Measurements from ENCODE around the gene TNNC1. TPM values are rescaled to one million over a fixed set of nuclear protein-coding genes. Genes with fewer than 3 reads are reported as not detected.

The TNNC1 gene
- total RNA-seq, 4 donors from 2014 or later: 5,017 to 11,453 (median 7,253) TPM

DNA sequence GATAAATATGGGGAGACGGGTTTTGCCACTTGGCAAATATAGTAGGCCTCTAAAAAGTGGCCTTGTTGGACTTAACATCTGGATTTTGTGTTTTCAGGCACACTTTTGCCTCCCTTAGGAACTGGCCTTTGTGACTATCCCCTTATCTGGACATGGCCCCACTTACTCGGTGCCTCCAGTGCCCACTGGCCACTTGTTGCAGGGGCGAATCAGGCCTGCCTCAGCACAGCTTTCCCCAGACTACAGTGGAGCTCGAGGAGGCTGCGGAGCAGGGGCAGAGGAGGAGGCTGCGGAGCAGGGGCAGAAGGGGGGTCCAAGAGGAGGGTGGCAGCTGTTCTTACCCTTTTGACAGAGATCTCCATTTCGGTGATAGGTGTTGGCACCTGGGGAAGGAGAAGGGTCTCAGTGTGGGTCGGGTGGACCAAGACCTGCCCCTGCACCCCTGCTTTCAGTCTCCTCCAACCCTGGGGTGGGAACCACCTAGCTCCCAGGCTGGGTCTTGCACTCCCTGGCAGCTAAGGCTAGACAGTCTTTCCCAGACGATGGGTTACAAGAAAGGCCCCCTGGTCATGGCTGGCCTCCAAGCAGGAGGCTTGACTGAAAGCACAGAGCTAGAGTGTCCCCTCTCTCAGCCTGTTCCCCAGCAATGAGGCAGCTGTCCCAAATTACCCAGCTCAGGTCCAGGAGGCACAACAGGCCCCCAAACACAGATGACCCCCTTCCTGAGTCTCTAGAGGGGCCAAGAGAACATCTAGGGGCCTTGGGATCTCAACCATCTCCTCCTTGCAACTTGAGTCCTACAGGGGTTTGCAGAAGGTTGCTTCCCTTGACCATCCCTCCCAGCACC lies 15.0 kb downstream of the TNNC1 start:
- ATAC-seq: no peak
- H3K27ac ChIP-seq: no peak overlapping the region
- intact Hi-C loops (cut with DNase I; ENCODE audit: low total_unique reads): no loop called here
- in situ Hi-C loops (cut with MboI; ENCODE audit: low sequenced_read_pairs in 4 of 4): no loop called here
- no peaks in the 10 kb centered on the region for H3K27me3 ChIP-seq
- no peaks in the 10 kb centered on the region for H3K36me3 ChIP-seq
- TF ChIP-seq POLR2A (IDR thresholded peaks at IDR 0.05): no peak
- TF ChIP-seq CTCF (IDR thresholded peaks at IDR 0.05 in 4 of 5, conservative IDR thresholded peaks at IDR 0.05 in 1 of 5): no peak
- no peak overlapping the region for H3K4me3 ChIP-seq
- no peaks in the 10 kb centered on the region for H3K9me3 ChIP-seq
- no peak for DNase-seq
- H3K4me1 ChIP-seq: peaks cover 0 to 3% of the 10 kb centered on the region in 2 donors

DNA sequence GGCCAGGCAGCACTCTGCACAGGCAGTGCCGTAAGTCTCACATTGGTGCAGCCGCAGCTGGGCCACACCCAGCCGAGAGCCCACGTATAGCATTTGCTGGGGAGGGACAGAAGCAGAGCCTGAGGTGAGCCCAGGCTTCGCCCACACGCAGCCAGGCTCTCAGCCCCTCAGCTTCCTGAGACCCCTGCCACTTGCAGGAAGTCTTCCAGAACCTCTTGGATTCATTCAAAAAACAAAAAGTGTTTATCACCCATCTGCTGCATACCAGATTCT lies 15.8 kb downstream of the TNNC1 start:
- no peaks in the 10 kb centered on the region for H3K36me3 ChIP-seq
- no peak overlapping the region for H3K4me3 ChIP-seq
- ATAC-seq (no peak), DNase-seq (no peak)
- intact Hi-C loops (cut with DNase I; ENCODE audit: low total_unique reads): no loop called here
- no peaks in the 10 kb centered on the region for H3K27me3 ChIP-seq
- peaks cover 2 to 11% of the 10 kb centered on the region in 2 donors for H3K4me1 ChIP-seq
- H3K9me3 ChIP-seq: no peaks in the 10 kb centered on the region
- in situ Hi-C loops (cut with MboI; ENCODE audit: low sequenced_read_pairs in 4 of 4): no loop called here
- TF ChIP-seq POLR2A (IDR thresholded peaks at IDR 0.05) (no peak), CTCF (IDR thresholded peaks at IDR 0.05 in 4 of 5, conservative IDR thresholded peaks at IDR 0.05 in 1 of 5) (no peak)
- no peak overlapping the region for H3K27ac ChIP-seq

GRCh38 chr3:52437326-52438103 lies 16.3 kb downstream of the TNNC1 start:
- Histone ChIP-seq H3K4me3 (no peak overlapping the region), H3K27me3 (no peaks in the 10 kb centered on the region), H3K4me1 (peaks cover 7 to 15% of the 10 kb centered on the region in 2 donors), H3K27ac (peak overlapping the region in 1 of 4 donors; percentile 64), H3K36me3 (no peaks in the 10 kb centered on the region), H3K9me3 (no peaks in the 10 kb centered on the region)
- no peak for ATAC-seq
- no peak for TF ChIP-seq POLR2A (IDR thresholded peaks at IDR 0.05)
- no peak for TF ChIP-seq CTCF (IDR thresholded peaks at IDR 0.05 in 4 of 5, conservative IDR thresholded peaks at IDR 0.05 in 1 of 5)
- intact Hi-C loops (cut with DNase I; ENCODE audit: low total_unique reads) (no loop called here), in situ Hi-C loops (cut with MboI; ENCODE audit: low sequenced_read_pairs in 4 of 4) (no loop called here)
- no peak for DNase-seq

DNA sequence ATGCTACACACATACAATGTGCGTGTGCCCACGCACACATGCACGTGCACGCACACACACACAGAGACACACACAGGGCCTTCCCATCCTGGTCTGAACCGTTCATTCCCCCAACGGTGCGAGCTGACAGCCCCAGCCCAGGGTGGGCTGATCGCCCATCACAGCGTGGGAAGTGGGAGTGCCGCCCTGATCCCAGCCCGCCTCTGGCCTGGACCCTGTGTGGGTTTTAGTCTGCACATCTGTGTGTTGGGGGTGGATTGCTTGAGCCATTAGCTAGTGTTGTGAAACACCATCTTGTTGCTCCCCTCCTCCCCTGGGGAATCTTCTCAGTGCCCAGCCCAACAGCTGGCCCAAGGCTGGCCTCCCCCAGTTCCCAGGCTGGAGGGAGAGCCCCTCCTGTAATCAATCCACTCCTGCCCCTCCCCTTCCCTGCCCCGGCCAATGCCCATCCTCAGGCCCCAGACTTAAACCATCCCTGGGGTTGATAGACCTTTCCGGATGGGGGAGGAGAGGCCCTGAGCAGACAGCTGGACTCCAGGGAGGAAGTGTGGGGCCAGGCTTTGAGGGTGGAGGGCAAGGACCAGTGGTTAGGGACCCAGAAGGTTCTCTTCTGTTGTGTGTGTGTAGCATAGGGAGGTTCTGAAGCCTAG lies 17.2 kb downstream of the TNNC1 start:
- TF ChIP-seq POLR2A (IDR thresholded peaks at IDR 0.05): no peak
- TF ChIP-seq CTCF (IDR thresholded peaks at IDR 0.05 in 4 of 5, conservative IDR thresholded peaks at IDR 0.05 in 1 of 5): no peak
- in situ Hi-C loops (cut with MboI; ENCODE audit: low sequenced_read_pairs in 4 of 4) (no loop called here), intact Hi-C loops (cut with DNase I; ENCODE audit: low total_unique reads) (no loop called here)
- peak in 1 of 2 donors; percentile 48 for ATAC-seq
- H3K36me3 ChIP-seq: no peaks in the 10 kb centered on the region
- H3K27ac ChIP-seq: peak overlapping the region in 2 of 4 donors; percentile 45 to 64
- no peaks in the 10 kb centered on the region for H3K27me3 ChIP-seq
- H3K9me3 ChIP-seq: no peaks in the 10 kb centered on the region
- H3K4me3 ChIP-seq: no peak overlapping the region
- H3K4me1 ChIP-seq: peaks cover 8 to 17% of the 10 kb centered on the region in 2 donors
- no peak for DNase-seq
